ENCODE results near the gene DKKL1. TPM values are rescaled to one million over a fixed set of nuclear protein-coding genes. Genes with fewer than 3 reads are reported as not detected.

The DKKL1 gene
- total RNA-seq, 1 donor from 2014 or later = 0.92 TPM

- Histone ChIP-seq H3K27me3 (ENCODE audit: low read depth) (no peaks in the 10 kb centered on the region), H3K27ac (peak overlapping the region; percentile 77), H3K4me1 (peaks cover 25% of the 10 kb centered on the region), H3K9me3 (no peaks in the 10 kb centered on the region), H3K4me3 (no peak overlapping the region), H3K36me3 (peaks cover 11% of the 10 kb centered on the region)
- ATAC-seq (no peak), DNase-seq (no peak)
- TF ChIP-seq CTCF (IDR thresholded peaks at IDR 0.05) = no peak
- intact Hi-C loops (cut with DNase I) = no loop called here
These were observed 30.3 kb upstream of the DKKL1 start for GRCh38 chr19:49333418-49333805.

DNA sequence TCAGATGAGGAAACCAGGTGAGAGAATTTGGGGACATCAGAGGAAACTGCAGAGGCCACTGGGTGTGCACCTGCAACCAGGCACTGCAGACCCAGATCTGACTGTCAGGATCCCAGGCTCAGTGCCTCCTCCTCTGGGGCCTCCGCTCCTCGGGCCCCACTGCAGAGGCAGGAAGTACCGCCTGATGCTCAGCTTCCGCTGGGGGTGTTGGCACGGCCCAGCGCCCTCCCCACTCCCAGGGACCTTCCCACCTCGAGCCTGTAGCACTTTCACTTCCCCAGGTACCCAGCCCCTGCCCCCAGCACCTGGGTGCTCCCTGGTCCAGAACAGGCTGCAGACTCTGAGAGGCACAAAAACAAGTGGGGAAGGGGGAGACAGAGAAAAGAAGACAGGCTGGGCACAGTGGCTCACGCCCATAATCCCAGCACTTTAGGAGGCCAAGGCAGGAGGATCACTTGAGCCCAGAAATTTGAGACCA, 29.8 kb upstream of the DKKL1 start:
- H3K27ac ChIP-seq = peak overlapping the region; percentile 77
- H3K4me3 ChIP-seq = no peak overlapping the region
- DNase-seq = peak; percentile 64
- peak; percentile 9 to 44 for ATAC-seq
- no peak for TF ChIP-seq CTCF (IDR thresholded peaks at IDR 0.05)
- peaks cover 28% of the 10 kb centered on the region for H3K4me1 ChIP-seq
- H3K36me3 ChIP-seq = peaks cover 11% of the 10 kb centered on the region
- no peaks in the 10 kb centered on the region for H3K9me3 ChIP-seq
- H3K27me3 ChIP-seq (ENCODE audit: low read depth) = no peaks in the 10 kb centered on the region
- intact Hi-C loops (cut with DNase I) = no loop called here

DNA sequence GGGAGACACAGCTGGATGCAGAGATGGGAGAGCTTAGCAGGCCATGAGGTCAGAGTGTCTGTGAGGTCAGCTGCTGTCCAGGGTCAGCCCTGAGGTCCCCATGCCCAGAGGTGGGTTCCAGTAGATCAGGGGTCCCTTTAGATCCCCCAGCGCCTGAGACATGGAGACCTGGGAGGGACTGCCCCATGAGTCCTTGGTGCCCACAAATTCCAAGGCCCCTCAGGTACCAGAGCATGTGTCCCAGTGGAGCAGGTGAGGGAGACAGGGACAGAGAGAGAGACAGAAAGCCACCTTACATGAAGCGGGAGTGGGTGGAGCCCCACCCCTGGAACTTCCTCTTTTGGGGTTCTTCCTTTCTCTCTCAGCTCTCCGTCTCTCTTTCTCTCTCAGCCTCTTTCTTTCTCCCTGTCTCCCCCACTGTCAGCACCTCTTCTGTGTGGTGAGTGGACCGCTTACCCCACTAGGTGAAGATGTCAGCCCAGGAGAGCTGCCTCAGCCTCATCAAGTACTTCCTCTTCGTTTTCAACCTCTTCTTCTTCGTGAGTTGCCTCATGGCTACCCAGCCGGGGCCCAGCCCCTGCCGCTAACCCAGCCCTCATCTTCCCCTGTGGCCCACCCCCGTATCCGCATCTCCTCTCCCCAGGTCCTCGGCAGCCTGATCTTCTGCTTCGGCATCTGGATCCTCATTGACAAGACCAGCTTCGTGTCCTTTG, 28.4 kb upstream of the DKKL1 start, which contains the start of gene CD37:
CD37 (plus strand) TSS at position 336 of the 713 bp plus-strand sequence; CDS start at position 471, 135 bp downstream.
- H3K27ac ChIP-seq = peak within 1 kb of the TSS; percentile 77
- ATAC-seq (no peak), DNase-seq (peak; percentile 67)
- no peak for TF ChIP-seq CTCF (IDR thresholded peaks at IDR 0.05)
- peak within 1 kb of the TSS; percentile 44 for H3K4me3 ChIP-seq
- intact Hi-C loops (cut with DNase I) = no loop called here
- peaks cover 38% of the 10 kb centered on the region for H3K4me1 ChIP-seq
- H3K9me3 ChIP-seq = no peaks in the 10 kb centered on the region
- H3K27me3 ChIP-seq (ENCODE audit: low read depth) = no peaks in the 10 kb centered on the region
- H3K36me3 ChIP-seq = peaks cover 6% of the 10 kb centered on the region

- TF ChIP-seq CTCF (IDR thresholded peaks at IDR 0.05) = no peak
- Histone ChIP-seq H3K27me3 (ENCODE audit: low read depth) (no peaks in the 10 kb centered on the region), H3K4me3 (peak overlapping the region; percentile 44), H3K36me3 (peaks cover 2% of the 10 kb centered on the region), H3K27ac (peak overlapping the region; percentile 77), H3K4me1 (peaks cover 45% of the 10 kb centered on the region), H3K9me3 (no peaks in the 10 kb centered on the region)
- intact Hi-C loops (cut with DNase I) = no loop called here
- DNase-seq (no peak), ATAC-seq (no peak)
These were observed 27.7 kb upstream of the DKKL1 start for GRCh38 chr19:49335784-49336481.

GRCh38 chr19:49336482-49337266, 27.0 kb upstream of the DKKL1 start:
- no peaks in the 10 kb centered on the region for H3K27me3 ChIP-seq (ENCODE audit: low read depth)
- intact Hi-C loops (cut with DNase I) = no loop called here
- peaks cover 50% of the 10 kb centered on the region for H3K4me1 ChIP-seq
- TF ChIP-seq CTCF (IDR thresholded peaks at IDR 0.05) = no peak
- ATAC-seq (no peak), DNase-seq (no peak)
- no peaks in the 10 kb centered on the region for H3K9me3 ChIP-seq
- H3K36me3 ChIP-seq = peaks cover 9% of the 10 kb centered on the region
- H3K27ac ChIP-seq = no peak overlapping the region
- peak overlapping the region; percentile 44 for H3K4me3 ChIP-seq
